ENCODE measurements around the gene MID1.

GRCh38 chrX:10479508-10479907 lies 140.9 kb downstream of the MID1 start:
- TF ChIP-seq ZBTB26 (tag by site-specific recombination; optimal IDR thresholded peaks at IDR 0.05) (no peak), ZNF274 (IDR thresholded peaks at IDR 0.05; ENCODE audit: low read length) (no peak), ZNF274 (tag by site-specific recombination; IDR thresholded peaks at IDR 0.05; ENCODE audit: borderline replicate concordance) (no peak), ZNF184 (tag by site-specific recombination; IDR thresholded peaks at IDR 0.05) (no peak)
